SKM-1 (cell line): Measurements from ENCODE around the gene KPNA6.
"Not testable (repeated sequence)": the region's sequence is repeated elsewhere in the genome, so short reads cannot be mapped to it uniquely, and the experiment has no call there.

Experiments used
- DNase-seq: peaks from one replicate; lab custom pipeline; 2025; ENCODE audit not compliant: unreplicated experiment; lab: John Stamatoyannopoulos, UW

The KPNA6 gene

DNA sequence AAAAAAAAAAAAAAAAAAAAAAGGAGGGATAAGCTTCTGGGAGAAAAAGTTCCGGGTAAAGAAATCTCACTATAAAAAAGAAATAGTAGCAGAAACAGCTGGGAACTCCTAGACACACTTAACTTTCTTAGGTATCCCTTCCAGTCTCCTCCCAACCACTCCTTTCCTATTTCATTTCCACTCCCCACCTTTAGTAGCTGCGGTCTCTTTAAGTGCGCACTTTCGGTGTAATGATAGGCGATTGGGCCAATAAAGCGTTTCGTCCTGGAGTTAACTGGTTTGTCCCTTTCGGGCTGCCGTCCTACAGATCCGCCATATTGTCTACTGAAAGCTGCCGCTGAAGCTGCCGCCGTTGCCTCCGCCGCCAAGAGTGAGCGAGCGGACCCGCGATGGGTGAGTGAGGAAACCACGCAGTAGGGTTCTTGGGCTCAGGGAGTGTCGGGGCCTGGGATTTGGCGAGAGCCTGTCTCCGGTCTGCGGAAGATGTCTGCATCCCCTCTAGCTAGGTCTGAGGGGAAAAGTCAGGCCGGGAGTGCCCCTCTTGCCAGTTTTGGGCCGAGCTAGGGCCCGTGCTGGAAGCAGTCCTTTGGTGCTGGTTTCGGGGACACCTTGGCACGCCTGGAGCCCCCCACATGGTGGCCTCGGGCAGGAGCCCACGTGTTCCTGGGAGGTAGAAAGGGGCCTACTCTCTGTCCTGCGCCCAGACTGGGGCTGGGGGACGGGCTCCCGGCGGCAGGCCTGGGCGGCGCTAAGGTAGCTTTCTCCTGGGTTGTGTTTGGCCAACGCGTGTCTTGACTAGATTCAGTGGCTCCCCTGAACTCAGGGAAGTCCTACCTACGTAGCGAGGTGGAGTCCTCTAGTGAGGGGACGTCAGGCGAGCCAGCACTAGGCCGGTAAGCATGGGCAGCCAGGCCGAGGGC lies at the start of gene KPNA6:
KPNA6 (plus strand) TSS at position 315 of the 920 bp plus-strand sequence; CDS start at position 390, 75 bp downstream.
- DNase-seq = peak; percentile 95

DNA sequence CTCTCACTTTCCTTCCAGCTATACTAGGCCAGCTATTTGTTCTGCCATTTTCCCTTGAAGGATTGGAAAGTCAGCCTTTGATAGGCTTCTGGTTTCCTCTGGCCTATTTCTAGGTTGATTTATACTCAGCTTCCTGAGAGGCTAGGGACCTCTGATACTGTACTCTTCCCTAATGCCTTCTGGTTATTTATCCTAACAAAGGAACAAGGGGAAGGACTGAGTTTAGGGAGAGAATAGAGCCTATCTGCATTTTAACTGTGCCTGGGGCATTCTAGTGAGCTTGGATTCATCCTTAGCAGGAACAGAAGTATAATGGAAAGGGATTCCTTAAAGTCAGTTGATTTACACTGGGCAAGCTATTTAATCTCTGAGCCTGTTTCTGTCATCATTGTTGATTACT lies 46.9 kb upstream of the KPNA6 start:
- DNase-seq = no peak

GRCh38 chr1:32062867-32063230 lies 45.0 kb upstream of the KPNA6 start:
- no peak for DNase-seq

DNA sequence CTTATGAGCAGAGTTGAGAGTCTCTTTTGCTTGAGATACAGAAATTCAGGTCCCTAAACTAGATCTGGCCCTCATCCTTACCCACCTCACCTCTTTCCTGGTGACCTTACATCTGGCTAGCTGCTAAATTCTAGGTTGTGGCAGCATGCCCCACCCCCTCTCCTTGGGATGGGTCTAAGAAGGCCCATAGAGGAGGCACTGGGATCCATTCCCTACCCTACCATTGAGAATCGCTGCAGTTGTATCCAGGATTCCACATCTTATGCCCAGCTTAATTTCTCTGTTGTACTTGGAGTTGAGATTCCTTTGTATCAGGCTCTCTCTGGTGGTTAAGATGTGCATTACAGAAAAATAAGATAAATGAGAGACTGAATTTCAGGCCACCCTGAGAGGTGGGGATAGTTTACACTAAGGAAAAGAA lies 44.6 kb upstream of the KPNA6 start:
- no peak for DNase-seq

- DNase-seq = not testable (repeated sequence)
Measured at GRCh38 chr1:32065613-32066488, 42.0 kb upstream of the KPNA6 start.

- peak; percentile 99 for DNase-seq
Measured at GRCh38 chr1:32066489-32066873, 41.4 kb upstream of the KPNA6 start.

DNA sequence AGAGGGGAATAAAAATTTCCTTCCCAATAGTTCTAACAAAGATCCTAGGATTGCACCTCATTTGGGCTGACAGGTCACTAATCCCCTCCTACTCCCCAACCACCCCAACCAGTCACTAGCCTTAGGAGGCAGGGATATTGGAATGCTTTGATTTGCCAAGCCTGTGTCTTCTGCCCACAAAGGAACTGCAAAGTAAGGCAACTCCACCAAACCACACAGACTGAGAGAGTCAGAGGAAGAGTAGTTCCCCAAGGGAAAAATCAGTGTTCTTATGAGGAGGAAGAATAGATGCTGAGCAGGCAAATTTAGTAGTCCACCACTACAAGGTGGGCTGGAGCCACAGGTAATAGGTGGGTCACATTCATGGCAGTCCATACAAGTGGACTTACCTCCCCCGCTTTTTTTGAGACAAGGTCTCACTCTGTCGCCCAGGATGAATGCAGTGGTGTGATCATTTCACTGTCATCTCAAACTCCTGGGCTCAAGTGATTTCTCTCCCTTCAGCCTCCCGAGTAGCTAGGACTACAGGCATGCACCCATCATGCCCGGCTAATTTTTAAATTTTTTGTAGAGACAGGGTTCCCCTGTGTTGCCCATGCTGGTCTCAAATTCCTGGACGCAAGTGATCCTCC lies 38.8 kb upstream of the KPNA6 start:
- DNase-seq = no peak

DNA sequence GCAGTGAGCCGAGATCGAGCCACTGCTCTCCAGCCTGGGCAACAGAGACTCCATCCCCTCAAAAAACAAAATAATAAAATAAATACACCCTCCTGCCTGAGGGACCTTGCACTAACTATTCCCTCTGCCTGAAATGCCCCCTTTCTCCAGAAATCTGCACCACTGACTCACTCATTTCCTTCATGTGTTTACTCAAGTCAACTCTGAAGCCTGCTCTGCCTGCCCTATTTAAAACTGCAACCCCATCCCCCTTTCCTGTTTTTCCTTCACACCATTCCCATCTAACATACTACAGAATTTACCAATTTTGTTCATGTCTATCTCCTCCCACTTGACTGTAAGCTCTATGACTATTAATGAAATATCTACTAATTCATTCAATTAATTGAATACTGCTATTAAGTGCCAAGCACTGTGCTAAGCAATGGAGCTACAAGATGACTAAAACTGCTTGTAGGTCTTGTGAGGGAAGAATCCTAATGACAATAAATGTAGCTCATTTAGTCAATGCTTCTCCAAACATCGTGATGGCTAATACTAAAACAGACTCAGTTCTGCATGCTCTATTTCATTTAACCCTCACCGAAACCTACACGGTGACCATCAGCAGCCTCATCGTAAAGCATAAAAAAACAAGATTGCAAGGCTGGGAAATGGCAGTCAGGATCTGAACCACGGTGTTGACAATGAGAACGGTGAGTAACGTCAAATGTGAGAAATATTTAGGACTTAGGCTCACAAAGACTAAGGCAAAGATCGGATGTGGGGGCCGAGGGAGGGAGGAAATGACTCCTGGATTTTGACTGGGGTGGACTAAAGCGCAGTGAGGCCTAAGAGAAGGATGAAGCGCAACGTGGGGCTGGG lies 35.9 kb upstream of the KPNA6 start:
- DNase-seq = no peak

DNA sequence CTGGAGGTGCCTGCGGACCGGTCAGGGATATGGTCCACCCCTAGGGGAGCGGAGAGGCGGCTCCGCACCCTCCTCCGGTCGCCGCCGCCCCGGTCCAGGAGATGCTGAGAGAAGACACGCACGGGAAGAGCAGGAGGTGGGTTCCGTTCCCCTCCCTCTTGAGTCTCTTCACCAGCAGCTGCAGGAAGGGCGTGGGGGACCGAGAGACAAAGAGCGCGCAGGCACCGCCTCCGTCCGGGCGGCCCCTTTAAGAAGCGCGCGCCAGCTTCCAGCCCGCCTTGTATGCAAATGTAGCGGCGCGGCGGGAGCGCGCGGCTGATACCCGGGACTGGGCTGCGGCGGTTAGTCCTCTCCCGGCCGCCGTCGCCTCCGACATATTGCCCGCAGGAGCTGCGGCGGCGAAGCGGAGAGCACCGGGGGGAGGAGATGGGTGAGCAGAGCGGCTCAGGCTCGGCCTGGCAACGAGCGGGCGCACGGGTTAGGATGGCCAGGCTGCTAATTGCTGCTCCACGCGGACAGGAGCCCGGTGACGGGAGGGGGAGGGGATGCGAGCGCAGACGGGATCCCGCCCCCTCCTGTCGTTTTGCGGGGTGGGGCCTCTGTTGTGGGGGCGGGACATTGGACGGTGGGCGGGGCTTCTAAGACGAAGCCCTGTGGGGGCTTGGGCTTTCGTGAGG lies 35.1 kb upstream of the KPNA6 start, which contains the start of gene TMEM39B:
TMEM39B (plus strand) TSS at position 318 of the 677 bp plus-strand sequence; CDS start at position 427, 109 bp downstream.
- DNase-seq = peak; percentile 89

DNA sequence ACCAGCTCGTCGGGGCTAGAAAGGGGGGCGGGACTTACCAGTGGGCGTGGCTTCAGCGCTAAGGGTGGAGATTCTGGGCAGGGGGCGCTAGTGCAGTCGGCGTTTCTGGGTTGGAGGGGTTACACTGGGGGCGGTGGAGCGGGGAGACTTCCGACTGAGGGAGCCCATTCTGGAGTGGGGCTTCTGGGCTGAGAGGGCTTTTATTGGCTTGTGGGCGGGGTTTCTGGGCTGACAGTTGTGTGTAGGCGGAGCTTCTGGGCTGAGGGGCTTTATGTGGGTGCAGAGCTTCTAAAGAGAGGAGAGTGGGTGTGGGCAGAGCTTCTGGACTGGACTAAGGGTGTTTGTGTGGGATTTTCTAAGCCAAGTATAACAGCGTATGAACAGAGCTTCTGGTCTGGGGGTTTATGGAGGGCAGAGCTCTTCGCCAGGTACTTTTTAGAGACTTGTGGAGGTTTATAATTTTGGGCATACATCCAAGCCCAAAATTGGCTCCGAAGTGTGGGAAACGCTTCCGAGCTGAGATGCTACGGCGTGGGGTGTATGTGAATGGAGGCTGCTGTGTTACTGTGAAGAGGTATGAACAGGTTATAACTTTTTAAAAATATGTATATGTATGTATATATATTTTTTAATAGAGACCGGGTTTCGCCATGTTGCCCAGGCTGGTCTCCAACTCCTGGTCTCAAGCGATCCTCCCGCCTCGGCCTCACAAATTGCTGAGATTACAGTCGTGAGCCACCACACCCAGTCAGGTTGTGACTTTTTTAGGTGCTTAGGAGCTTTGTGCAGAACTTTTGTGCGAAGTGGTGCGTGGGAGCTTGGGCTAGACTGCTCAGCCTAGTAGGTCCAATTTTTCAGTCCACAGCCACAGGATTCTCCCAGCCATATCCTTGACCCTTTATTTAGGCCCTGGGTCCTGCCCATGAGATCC lies 34.3 kb upstream of the KPNA6 start:
- DNase-seq = no peak

GRCh38 chr1:32074841-32075240 lies 33.0 kb upstream of the KPNA6 start:
- no peak for DNase-seq

DNA sequence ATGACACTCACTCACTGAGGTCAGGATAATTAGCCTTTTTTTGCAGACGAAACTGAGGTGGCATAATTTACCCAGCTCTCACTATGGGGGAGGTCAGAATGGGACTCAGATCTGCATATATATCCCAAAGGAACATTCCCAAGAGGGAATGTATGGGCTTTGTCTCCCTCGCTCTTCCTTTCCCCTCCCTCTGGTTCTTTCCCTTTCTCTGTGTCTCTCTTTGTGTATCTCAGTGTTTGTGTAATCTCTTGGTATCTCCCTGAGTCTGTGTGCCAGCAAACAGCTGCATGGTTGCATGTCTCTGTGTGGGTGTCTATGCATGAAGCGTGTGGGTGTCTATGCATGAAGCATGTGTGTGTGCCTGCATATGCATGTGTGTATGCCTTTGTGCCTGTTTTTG lies 30.4 kb upstream of the KPNA6 start:
- DNase-seq = no peak

GRCh38 chr1:32082022-32082421 lies 25.8 kb upstream of the KPNA6 start:
- DNase-seq = no peak

GRCh38 chr1:32086381-32086780 lies 21.5 kb upstream of the KPNA6 start:
- not testable (repeated sequence) for DNase-seq

DNA sequence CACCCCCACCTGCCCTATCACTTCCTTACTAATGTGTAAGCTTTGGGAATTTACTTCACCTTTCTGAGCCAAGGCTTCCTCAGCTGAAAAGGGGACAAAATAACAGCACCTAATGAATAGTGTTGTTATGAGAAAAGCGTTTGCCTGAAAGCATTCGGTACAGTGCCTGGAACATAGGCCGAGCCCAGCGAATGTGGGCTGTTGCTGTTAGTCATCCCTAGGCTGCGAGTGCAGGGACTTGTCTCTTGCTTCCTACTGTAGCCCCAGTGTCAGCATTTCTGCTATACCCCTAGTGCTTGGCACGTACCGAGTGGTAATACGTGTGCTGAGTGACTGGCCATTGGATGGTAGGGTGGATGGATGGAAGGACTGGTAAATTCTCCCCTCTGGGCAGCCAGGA lies 16.7 kb upstream of the KPNA6 start:
- DNase-seq = no peak

GRCh38 chr1:32091591-32091990 lies 16.3 kb upstream of the KPNA6 start:
- DNase-seq = no peak

- DNase-seq = no peak
Measured at GRCh38 chr1:32094746-32095521, 12.9 kb upstream of the KPNA6 start.

DNA sequence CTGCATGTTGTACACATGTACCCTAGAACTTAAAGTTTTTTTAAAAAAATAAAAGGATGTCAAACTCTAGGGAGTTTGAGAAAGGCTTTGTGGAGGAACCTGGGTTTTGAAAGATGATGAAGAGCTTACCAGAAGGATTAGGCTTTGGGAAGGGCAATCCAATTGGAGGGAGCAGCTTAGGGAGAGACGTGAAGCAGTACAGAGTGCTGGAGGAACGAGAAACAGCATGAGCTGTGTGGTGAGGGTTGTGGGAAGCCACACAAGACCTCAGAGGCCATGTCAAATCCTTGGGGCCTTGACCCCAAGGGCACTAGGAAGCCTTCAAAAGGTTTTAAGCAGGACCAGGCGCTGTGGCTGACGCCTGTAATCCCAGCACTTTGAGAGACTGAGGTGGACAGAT lies 8.4 kb upstream of the KPNA6 start:
- no peak for DNase-seq
